ENCODE measurements around the gene CCT7.

The CCT7 gene

GRCh38 chr2:73227086-73227485 lies 7.0 kb upstream of the CCT7 start:
- DNase-seq: no peak

- DNase-seq: no peak
Measured at GRCh38 chr2:73228631-73229030, 5.5 kb upstream of the CCT7 start.

GRCh38 chr2:73232403-73233153 lies 1.5 kb upstream of the CCT7 start:
- no peak for DNase-seq

GRCh38 chr2:73233154-73233931 lies 765 bp upstream of the CCT7 start, which contains the start of gene PRADC1:
Gene PRADC1 (minus strand): TSS chr2:73233239. CDS start chr2:73233160, 79 bp downstream.
- DNase-seq: peak; percentile 87

GRCh38 chr2:73235315-73236028 lies 1.4 kb downstream of the CCT7 start:
- no peak for DNase-seq

GRCh38 chr2:73237168-73237567 lies 3.1 kb downstream of the CCT7 start:
- DNase-seq: no peak

GRCh38 chr2:73238149-73238548 lies 4.0 kb downstream of the CCT7 start:
- no peak for DNase-seq

GRCh38 chr2:73238976-73239375 lies 4.9 kb downstream of the CCT7 start:
- no peak for DNase-seq

- no peak for DNase-seq
Measured at GRCh38 chr2:73239776-73240175, 5.7 kb downstream of the CCT7 start.

GRCh38 chr2:73243884-73244570 lies 9.9 kb downstream of the CCT7 start:
- DNase-seq: no peak

- no peak for DNase-seq
Measured at GRCh38 chr2:73244580-73244979, 10.5 kb downstream of the CCT7 start.

GRCh38 chr2:73246850-73247249 lies 12.7 kb downstream of the CCT7 start:
- DNase-seq: no peak

GRCh38 chr2:73249636-73250035 lies 15.5 kb downstream of the CCT7 start:
- DNase-seq: peak; percentile 1

GRCh38 chr2:73250872-73251846 lies 17.1 kb downstream of the CCT7 start:
- peak; percentile 12 for DNase-seq

GRCh38 chr2:73252238-73253027 lies 18.3 kb downstream of the CCT7 start:
- DNase-seq: no peak

GRCh38 chr2:73253400-73253799 lies 19.3 kb downstream of the CCT7 start:
- no peak for DNase-seq

- DNase-seq: no peak
Measured at GRCh38 chr2:73253901-73254300, 19.8 kb downstream of the CCT7 start.

- DNase-seq: no peak
Measured at GRCh38 chr2:73254343-73255006, 20.4 kb downstream of the CCT7 start.

GRCh38 chr2:73255007-73255644 lies 21.0 kb downstream of the CCT7 start:
- DNase-seq: no peak
